SKM-1 (cell line): ENCODE results near the gene HNRNPA1.

Experiments
- DNase-seq: peaks from one replicate; lab custom pipeline; 2025; ENCODE audit not compliant: unreplicated experiment; lab: John Stamatoyannopoulos, UW

HNRNPA1 gene

DNA sequence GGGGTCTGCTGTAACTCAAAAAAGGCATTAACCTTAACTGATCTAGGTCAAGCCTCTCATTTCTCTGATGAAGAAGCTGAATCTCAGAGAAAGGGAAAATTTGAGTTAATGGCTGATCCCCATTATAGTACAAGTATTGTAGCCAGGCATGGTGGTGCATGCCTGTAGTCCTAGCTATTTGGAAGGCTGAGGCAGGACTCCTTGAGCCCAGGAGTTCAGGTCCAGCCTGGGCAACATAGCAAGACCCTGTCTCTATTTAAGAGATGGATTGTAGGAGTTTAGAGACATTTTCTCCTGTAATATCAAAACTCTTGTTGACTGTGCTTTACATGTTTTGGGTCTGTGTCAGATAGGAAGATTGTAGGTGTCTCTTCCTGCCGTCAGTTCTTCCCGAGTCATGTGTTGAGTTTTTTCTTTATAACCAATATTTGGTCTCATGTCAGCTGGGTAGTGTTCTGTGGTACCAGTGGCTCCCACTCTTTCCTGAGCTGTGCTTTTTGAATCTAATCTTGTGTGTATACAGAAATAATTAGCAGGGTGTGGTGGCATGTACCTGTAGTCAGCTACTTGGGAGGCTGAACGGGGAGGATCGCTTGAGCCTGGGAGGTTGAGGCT is 53.0 kb downstream of the HNRNPA1 start:
- no peak for DNase-seq
